ENCODE results near the gene TOX3.

The TOX3 gene

GRCh38 chr16:52563767-52564611, 17.0 kb upstream of the TOX3 start:
- DNase-seq (ENCODE audit: low read depth in 2 of 2, low spot score in 1 of 2) = no peak

- no peak for DNase-seq (ENCODE audit: low read depth in 2 of 2, low spot score in 1 of 2)
Measured at GRCh38 chr16:52562770-52563169, 15.8 kb upstream of the TOX3 start.

GRCh38 chr16:52561910-52562741, 15.2 kb upstream of the TOX3 start:
- no peak for DNase-seq (ENCODE audit: low read depth in 2 of 2, low spot score in 1 of 2)

GRCh38 chr16:52558448-52558847, 11.5 kb upstream of the TOX3 start:
- DNase-seq (ENCODE audit: low read depth in 2 of 2, low spot score in 1 of 2) = no peak

- no peak for DNase-seq (ENCODE audit: low read depth in 2 of 2, low spot score in 1 of 2)
Measured at GRCh38 chr16:52557236-52557635, 10.3 kb upstream of the TOX3 start.

- no peak for DNase-seq (ENCODE audit: low read depth in 2 of 2, low spot score in 1 of 2)
Measured at GRCh38 chr16:52556083-52556482, 9.1 kb upstream of the TOX3 start.

- no peak for DNase-seq (ENCODE audit: low read depth in 2 of 2, low spot score in 1 of 2)
Measured at GRCh38 chr16:52555572-52555971, 8.6 kb upstream of the TOX3 start.

GRCh38 chr16:52554334-52554733, 7.4 kb upstream of the TOX3 start:
- no peak for DNase-seq (ENCODE audit: low read depth in 2 of 2, low spot score in 1 of 2)

GRCh38 chr16:52553322-52553721, 6.4 kb upstream of the TOX3 start:
- DNase-seq (ENCODE audit: low read depth in 2 of 2, low spot score in 1 of 2) = no peak

GRCh38 chr16:52552643-52553042, 5.7 kb upstream of the TOX3 start:
- DNase-seq (ENCODE audit: low read depth in 2 of 2, low spot score in 1 of 2) = no peak

- no peak for DNase-seq (ENCODE audit: low read depth in 2 of 2, low spot score in 1 of 2)
Measured at GRCh38 chr16:52549011-52549692, 2.2 kb upstream of the TOX3 start.

- DNase-seq (ENCODE audit: low read depth in 2 of 2, low spot score in 1 of 2) = no peak
Measured at GRCh38 chr16:52548261-52549010, 1.5 kb upstream of the TOX3 start.

GRCh38 chr16:52547834-52548215, 882 bp upstream of the TOX3 start:
- no peak for DNase-seq (ENCODE audit: low read depth in 2 of 2, low spot score in 1 of 2)

- no peak for DNase-seq (ENCODE audit: low read depth in 2 of 2, low spot score in 1 of 2)
Measured at GRCh38 chr16:52546291-52547003, 496 bp downstream of the TOX3 start.

- DNase-seq (ENCODE audit: low read depth in 2 of 2, low spot score in 1 of 2) = no peak
Measured at GRCh38 chr16:52545898-52546266, 1.1 kb downstream of the TOX3 start.

GRCh38 chr16:52545222-52545897, 1.6 kb downstream of the TOX3 start:
- no peak for DNase-seq (ENCODE audit: low read depth in 2 of 2, low spot score in 1 of 2)

GRCh38 chr16:52544703-52545102, 2.2 kb downstream of the TOX3 start:
- no peak for DNase-seq (ENCODE audit: low read depth in 2 of 2, low spot score in 1 of 2)

- no peak for DNase-seq (ENCODE audit: low read depth in 2 of 2, low spot score in 1 of 2)
Measured at GRCh38 chr16:52543654-52544053, 3.3 kb downstream of the TOX3 start.

- no peak for DNase-seq (ENCODE audit: low read depth in 2 of 2, low spot score in 1 of 2)
Measured at GRCh38 chr16:52540910-52541309, 6.0 kb downstream of the TOX3 start.

- no peak for DNase-seq (ENCODE audit: low read depth in 2 of 2, low spot score in 1 of 2)
Measured at GRCh38 chr16:52539191-52539590, 7.8 kb downstream of the TOX3 start.

Measured in stimulated activated CD8-positive, alpha-beta memory T cell treated with anti-CD3 and anti-CD28 coated beads, Interleukin-4, amount 100 ng/mL, for 4 hours (primary cell).